RPMI7951 (cell line): ENCODE data around the gene SLC7A5. TPM values are rescaled to one million over a fixed set of nuclear protein-coding genes. Genes with fewer than 3 reads are reported as not detected.
"Not testable (repeated sequence)": the region's sequence is repeated elsewhere in the genome, so short reads cannot be mapped to it uniquely, and the experiment has no call there.

ENCODE experiments used
- DNase-seq: peaks from one replicate; pipeline ENCODE4 v3.0.0-alpha.2; 2012; ENCODE audit warnings: low read depth
- total RNA-seq: library from RNA; depleted of rRNA; stranded (reverse); fragments of >200 nt; shearing (Covaris generic); gene quantifications from 2 replicates; pipeline ENCODE4 v1.2.3, GENCODE V29; 2014

Gene SLC7A5
- total RNA-seq, 1 experiment from 2014 or later, result 27.3 TPM

GRCh38 chr16:87888346-87888745, 19.0 kb upstream of the SLC7A5 start:
- not testable (repeated sequence) for DNase-seq

- DNase-seq, result not testable (repeated sequence)
Measured at GRCh38 chr16:87887931-87888330, 18.6 kb upstream of the SLC7A5 start.

- DNase-seq, result not testable (repeated sequence)
Measured at GRCh38 chr16:87885371-87885967, 16.2 kb upstream of the SLC7A5 start.

GRCh38 chr16:87882436-87883019, 13.2 kb upstream of the SLC7A5 start:
- no peak for DNase-seq

- peak; percentile 80 for DNase-seq
Measured at GRCh38 chr16:87881324-87882200, 12.3 kb upstream of the SLC7A5 start.

- no peak for DNase-seq
Measured at GRCh38 chr16:87880117-87880696, 10.9 kb upstream of the SLC7A5 start.

GRCh38 chr16:87879411-87880013, 10.2 kb upstream of the SLC7A5 start:
- not testable (repeated sequence) for DNase-seq

- no peak for DNase-seq
Measured at GRCh38 chr16:87878704-87879103, 9.4 kb upstream of the SLC7A5 start.

GRCh38 chr16:87877942-87878507, 8.7 kb upstream of the SLC7A5 start:
- DNase-seq, result no peak

GRCh38 chr16:87874639-87875427, 5.5 kb upstream of the SLC7A5 start:
- DNase-seq, result no peak

GRCh38 chr16:87870418-87871291, 1.3 kb upstream of the SLC7A5 start:
- DNase-seq, result peak; percentile 84

- DNase-seq, result not testable (repeated sequence)
Measured at GRCh38 chr16:87869879-87870417, 641 bp upstream of the SLC7A5 start.

GRCh38 chr16:87868254-87869029, 865 bp downstream of the SLC7A5 start:
- peak; percentile 93 for DNase-seq

- not testable (repeated sequence) for DNase-seq
Measured at GRCh38 chr16:87865902-87866555, 3.3 kb downstream of the SLC7A5 start.

- no peak for DNase-seq
Measured at GRCh38 chr16:87864331-87864989, 4.8 kb downstream of the SLC7A5 start.

- not testable (repeated sequence) for DNase-seq
Measured at GRCh38 chr16:87863327-87863635, 6.0 kb downstream of the SLC7A5 start.

- DNase-seq, result not testable (repeated sequence)
Measured at GRCh38 chr16:87862597-87863326, 6.5 kb downstream of the SLC7A5 start.
